Stimulated activated CD4-positive, alpha-beta T cell treated with anti-CD3 and anti-CD28 coated beads, TNF-alpha, amount 100 ng/mL, for 4 hours (primary cell): ENCODE data around the gene PCSK2.

Experiments
- DNase-seq, 3 experiments: peaks; one replicate each; pipeline ENCODE4 v3.0.0-alpha.2; 2020; ENCODE audit warnings: low read depth in 3 of 3

The PCSK2 gene

GRCh38 chr20:17446171-17446570 is 219.3 kb downstream of the PCSK2 start:
- DNase-seq: no peak

- DNase-seq: no peak
Measured at GRCh38 chr20:17448071-17448470, 221.2 kb downstream of the PCSK2 start.

- no peak for DNase-seq
Measured at GRCh38 chr20:17449031-17449430, 222.2 kb downstream of the PCSK2 start.

- DNase-seq: no peak
Measured at GRCh38 chr20:17452441-17452840, 225.6 kb downstream of the PCSK2 start.

GRCh38 chr20:17453592-17453991 is 226.8 kb downstream of the PCSK2 start:
- no peak for DNase-seq

- DNase-seq: no peak
Measured at GRCh38 chr20:17456279-17456678, 229.4 kb downstream of the PCSK2 start.

GRCh38 chr20:17457079-17457478 is 230.2 kb downstream of the PCSK2 start:
- no peak for DNase-seq

- no peak for DNase-seq
Measured at GRCh38 chr20:17457588-17458190, 230.8 kb downstream of the PCSK2 start.

GRCh38 chr20:17460119-17460518 is 233.3 kb downstream of the PCSK2 start:
- DNase-seq: no peak

GRCh38 chr20:17461941-17462340 is 235.1 kb downstream of the PCSK2 start:
- no peak for DNase-seq

GRCh38 chr20:17463711-17464110 is 236.9 kb downstream of the PCSK2 start:
- no peak for DNase-seq

GRCh38 chr20:17465236-17465635 is 238.4 kb downstream of the PCSK2 start:
- DNase-seq: no peak

GRCh38 chr20:17466641-17467040 is 239.8 kb downstream of the PCSK2 start:
- no peak for DNase-seq

GRCh38 chr20:17467120-17467655 is 240.3 kb downstream of the PCSK2 start:
- no peak for DNase-seq

GRCh38 chr20:17468073-17468840 is 241.4 kb downstream of the PCSK2 start:
- DNase-seq: no peak

GRCh38 chr20:17469246-17470030 is 242.6 kb downstream of the PCSK2 start:
- DNase-seq: no peak

GRCh38 chr20:17470521-17470920 is 243.7 kb downstream of the PCSK2 start:
- no peak for DNase-seq

- no peak for DNase-seq
Measured at GRCh38 chr20:17470973-17471372, 244.1 kb downstream of the PCSK2 start.

GRCh38 chr20:17471606-17472187 is 244.9 kb downstream of the PCSK2 start:
- no peak for DNase-seq

- DNase-seq: no peak
Measured at GRCh38 chr20:17473659-17474058, 246.8 kb downstream of the PCSK2 start.

GRCh38 chr20:17479063-17479657 is 252.3 kb downstream of the PCSK2 start:
- DNase-seq: no peak

- no peak for DNase-seq
Measured at GRCh38 chr20:17480696-17481095, 253.9 kb downstream of the PCSK2 start.
